A549 (cell line): Measurements from ENCODE around the gene EPHB6. TPM values are rescaled to one million over a fixed set of nuclear protein-coding genes. Genes with fewer than 3 reads are reported as not detected.

Experiments
- ATAC-seq, 2 experiments: fragments of 200-7000 bp in 1 of 2; fragments of >200 bp in 1 of 2; cut with Nextera tagmentation in 1 of 2; cut with Tn5 transposase in 1 of 2; 3 replicates each; pipeline versions ENCODE4 v1.8.0 to v1.9.1; 2018 to 2020; ENCODE audit warnings: mild to moderate bottlenecking in 1 of 2, moderate library complexity in 1 of 2
- CTCF ChIA-PET: fragments of 300-600 bp; sonication (Branson Sonifier 250); formaldehyde crosslinking; extraction: SDS; loops from one replicate; lab custom pipeline; 2021; ENCODE audit warnings: antibody characterized with exemption, inconsistent platforms; lab: Yijun Ruan, JAX
- POLR2A ChIA-PET: fragments of 350-600 bp; formaldehyde crosslinking; extraction: SDS; loops from one replicate; lab custom pipeline; 2021; ENCODE audit warnings: antibody characterized with exemption, inconsistent platforms; lab: Yijun Ruan, JAX
- DNase-seq, 2 experiments: peaks; one replicate each; pipeline versions ENCODE4 v3.0.0 to v3.0.0-alpha.2; 2011 to 2016; ENCODE audit warnings: low read depth in 1 of 2, low spot score in 1 of 2
- FAIRE-seq: peaks from 2 replicates; lab custom pipeline; 2011; peaks lifted over from hg19 to GRCh38; lab: Jason Lieb, UNC
- H3K27ac ChIP-seq, 2 experiments: fragments of >200 bp; sonication (Bioruptor Twin); formaldehyde crosslinking; 3 replicates each; pipeline ENCODE4 v1.5.1; 2016 to 2017
- H3K4me1 ChIP-seq: fragments of >200 bp; sonication (Bioruptor Twin); formaldehyde crosslinking; 3 replicates; pipeline ENCODE4 v1.6.1; 2016
- H3K4me2 ChIP-seq: fragments of >200 bp; sonication (Bioruptor Twin); formaldehyde crosslinking; 3 replicates; pipeline ENCODE4 v1.6.1; 2016
- H3K4me3 ChIP-seq: fragments of >200 bp; sonication (Bioruptor Twin); formaldehyde crosslinking; 3 replicates; pipeline ENCODE4 v1.5.1; 2016
- H3K9me3 ChIP-seq: fragments of >200 bp; sonication (Bioruptor Twin); formaldehyde crosslinking; 3 replicates; pipeline ENCODE4 v1.6.1; 2016
- CHD2 ChIP-seq: fragments of 150-350 bp; IDR thresholded peaks from 2 replicates; pipeline ENCODE4 v1.6.1; 2014; ENCODE audit warnings: low read length; ENCODE audit not compliant: partially characterized antibody
- CTCF ChIP-seq: fragments of >200 bp; sonication (Bioruptor Twin); formaldehyde crosslinking; IDR thresholded peaks from 3 replicates; pipeline ENCODE4 v1.5.1; 2016
- E2F6 ChIP-seq: IDR thresholded peaks from 2 replicates; pipeline ENCODE4 v1.6.1; 2012; ENCODE audit warnings: low read depth, borderline replicate concordance
- EHF ChIP-seq: fragments of 250-450 bp; sonication (Bioruptor Pico); IDR thresholded peaks from 2 replicates; pipeline ENCODE4 v1.5.0; 2020; ENCODE audit warnings: mild to moderate bottlenecking
- EHMT2 ChIP-seq: fragments of 200-600 bp; sonication (generic); IDR thresholded peaks from 2 replicates; pipeline ENCODE4 v1.6.1; 2016; ENCODE audit warnings: antibody characterized with exemption, low read depth, mild to moderate bottlenecking, moderate library complexity
- EP300 ChIP-seq, 2 experiments: fragments of >200 bp; sonication (Bioruptor Twin); formaldehyde crosslinking; IDR thresholded peaks; 2 replicates in 1 of 2; 3 replicates in 1 of 2; pipeline ENCODE4 v1.6.1; 2016 to 2017
- ESRRA ChIP-seq: fragments of 150-350 bp; IDR thresholded peaks from 2 replicates; pipeline ENCODE4 v1.6.1; 2014; ENCODE audit warnings: mild to moderate bottlenecking, low read length, borderline replicate concordance
- GATA3 ChIP-seq: IDR thresholded peaks from 2 replicates; pipeline ENCODE4 v1.6.1; 2012; ENCODE audit warnings: borderline replicate concordance
- HDAC2 ChIP-seq: fragments of 200-600 bp; sonication (generic); IDR thresholded peaks from 2 replicates; pipeline ENCODE4 v1.6.1; 2016
- HMGXB4 ChIP-seq: fragments of 250-450 bp; sonication (Bioruptor Pico); IDR thresholded peaks from 2 replicates; pipeline ENCODE4 v1.5.0; 2021; ENCODE audit warnings: mild to moderate bottlenecking, moderate library complexity, borderline replicate concordance
- HOXB5 ChIP-seq: fragments of 250-450 bp; sonication (Bioruptor Pico); IDR thresholded peaks from 2 replicates; pipeline ENCODE4 v1.5.0; 2020; ENCODE audit warnings: mild to moderate bottlenecking, moderate library complexity
- JUN ChIP-seq, 2 experiments: fragments of >200 bp; sonication (Bioruptor Twin); formaldehyde crosslinking; IDR thresholded peaks; 2 replicates in 1 of 2; 3 replicates in 1 of 2; pipeline ENCODE4 v1.6.1; 2016 to 2017
- JUNB ChIP-seq: fragments of >200 bp; sonication (Bioruptor Twin); formaldehyde crosslinking; IDR thresholded peaks from 2 replicates; pipeline ENCODE4 v1.6.1; 2016
- KDM1A ChIP-seq: fragments of 200-600 bp; sonication (generic); IDR thresholded peaks from 2 replicates; pipeline ENCODE4 v1.6.1; 2016; ENCODE audit warnings: low read depth, mild to moderate bottlenecking
- NFE2L2 ChIP-seq: fragments of 150-350 bp; conservative IDR thresholded peaks from 2 replicates; pipeline ENCODE4 v1.6.1; 2014; ENCODE audit warnings: low read length
- NPAS2 ChIP-seq: fragments of 250-450 bp; sonication (Bioruptor Pico); IDR thresholded peaks from 2 replicates; pipeline ENCODE4 v1.8.0; 2022; ENCODE audit warnings: mild to moderate bottlenecking, moderate library complexity, borderline replicate concordance
- NR3C1 ChIP-seq: fragments of >200 bp; sonication (Bioruptor Twin); formaldehyde crosslinking; IDR thresholded peaks from 3 replicates; pipeline ENCODE4 v1.6.1; 2017
- POLR2A ChIP-seq: IDR thresholded peaks from 2 replicates; pipeline ENCODE4 v1.6.1; 2012; ENCODE audit warnings: mild to moderate bottlenecking, low read length
- RAD21 ChIP-seq, 2 experiments: fragments of >200 bp in 1 of 2; sonication (Bioruptor Twin) in 1 of 2; formaldehyde crosslinking in 1 of 2; IDR thresholded peaks in 1 of 2; conservative IDR thresholded peaks in 1 of 2; 2 replicates in 1 of 2; 3 replicates in 1 of 2; pipeline ENCODE4 v1.6.1; 2012 to 2018; ENCODE audit warnings: inconsistent platforms in 1 of 2
- RARB ChIP-seq: fragments of 250-450 bp; sonication (Bioruptor Pico); IDR thresholded peaks from 2 replicates; pipeline ENCODE4 v1.8.0; 2021; ENCODE audit warnings: mild to moderate bottlenecking, moderate library complexity
- SREBF2 ChIP-seq: fragments of 450-650 bp; IDR thresholded peaks from 2 replicates; pipeline ENCODE4 v1.6.1; 2014; ENCODE audit warnings: mild to moderate bottlenecking, moderate library complexity
- TP53 ChIP-seq: fragments of 250-450 bp; sonication (Bioruptor Pico); IDR thresholded peaks from 2 replicates; pipeline ENCODE4 v1.5.0; 2021; ENCODE audit warnings: mild to moderate bottlenecking, moderate library complexity
- ZC3H11A ChIP-seq: fragments of 450-650 bp; IDR thresholded peaks from 2 replicates; pipeline ENCODE4 v1.6.1; 2014; ENCODE audit warnings: antibody characterized with exemption, mild to moderate bottlenecking
- ZNF302 ChIP-seq: fragments of 250-450 bp; sonication (Bioruptor Pico); IDR thresholded peaks from 2 replicates; pipeline ENCODE4 v1.9.0; 2021; ENCODE audit warnings: inconsistent platforms, mild to moderate bottlenecking, moderate library complexity
- ZSCAN20 ChIP-seq: fragments of 250-450 bp; sonication (Bioruptor Pico); IDR thresholded peaks from 2 replicates; pipeline ENCODE4 v1.8.0; 2022; ENCODE audit warnings: mild to moderate bottlenecking, moderate library complexity
- WGBS: methylation state at CpG from one replicate; pipeline ENCODE4 v1.1.6; 2017; ENCODE audit errors: missing lambda C conversion rate; 5-methylcytosine and 5-hydroxymethylcytosine counted together
- polyA plus RNA-seq, 4 experiments: library from polyadenylated mRNA; depleted of rRNA in 3 of 4; stranded (reverse); fragments of >200 nt; fragmentation: RNase III in 1 of 4; extraction: RNeasy Plus Mini Kit Qiagen cat#74134 plus additional on column Dnase treatment in 1 of 4; gene quantifications; 2 replicates in 3 of 4; 3 replicates in 1 of 4; pipeline ENCODE4 v1.2.3, GENCODE V29; 2011 to 2017

Gene EPHB6
- polyA plus RNA-seq, 2 of the 4 experiments (the other 2 are of a cell fraction): 0.26 to 0.37 TPM

- no peak overlapping the region for H3K4me3 ChIP-seq
- 17% methylated on average over 5 of the region's 5 CpGs for WGBS
- no peak overlapping the region for H3K27ac ChIP-seq
- TF ChIP-seq HDAC2: no peak
- TF ChIP-seq CTCF: no peak
- no peak for TF ChIP-seq NFE2L2
- TF ChIP-seq ZSCAN20 (CRISPR knock-in tag): no peak
- no peak for TF ChIP-seq RAD21 (conservative IDR thresholded peaks at IDR 0.05 in 1 of 2, IDR thresholded peaks at IDR 0.05 in 1 of 2)
- no peak for TF ChIP-seq GATA3
- no peak for TF ChIP-seq HMGXB4 (CRISPR knock-in tag)
- TF ChIP-seq EHMT2: no peak
- no peak for TF ChIP-seq JUN (IDR thresholded peaks at IDR 0.05)
- TF ChIP-seq POLR2A: no peak
- TF ChIP-seq KDM1A: no peak
- TF ChIP-seq NR3C1: no peak
- no peak for TF ChIP-seq RARB (CRISPR knock-in tag)
- TF ChIP-seq EP300 (IDR thresholded peaks at IDR 0.05): no peak
- ChIA-PET CTCF (interaction anchor here (0.8 to 1.9 kb wide), 3 partner anchors 9 to 37 kb away, joined by 3 to 12 read pairs (median 3); no protein-coding TSS in a partner anchor), POLR2A (no interaction called here)
- no peak overlapping the region for H3K4me2 ChIP-seq
- DNase-seq (no peak), ATAC-seq (no peak), FAIRE-seq (no peak)
- H3K4me1 ChIP-seq: no peaks in the 10 kb centered on the region
- H3K9me3 ChIP-seq: no peaks in the 10 kb centered on the region
These were observed 27.4 kb downstream of the EPHB6 start for GRCh38 chr7:142882338-142882678.

GRCh38 chr7:142883145-142883544 lies 28.3 kb downstream of the EPHB6 start:
- TF ChIP-seq E2F6 (no peak), EHF (CRISPR knock-in tag) (no peak), TP53 (no peak), ZSCAN20 (CRISPR knock-in tag) (no peak), SREBF2 (no peak), HMGXB4 (CRISPR knock-in tag) (no peak), HOXB5 (no peak), ESRRA (no peak), JUNB (no peak), JUN (IDR thresholded peaks at IDR 0.05) (no peak), ZNF302 (CRISPR knock-in tag) (no peak), CHD2 (no peak), ZC3H11A (no peak), NPAS2 (CRISPR knock-in tag) (no peak)
- TF ChIP-seq, all 56 proteins: peak for 0
- 35% methylated on average over 10 of the region's 10 CpGs for WGBS
- Histone ChIP-seq H3K4me2 (no peak overlapping the region), H3K4me1 (no peaks in the 10 kb centered on the region), H3K4me3 (no peak overlapping the region), H3K9me3 (no peaks in the 10 kb centered on the region), H3K27ac (no peak overlapping the region)
- ChIA-PET CTCF (interaction anchor here (1.9 kb wide), 1 partner anchor 17 kb away, joined by 12 read pairs; no protein-coding TSS in a partner anchor), POLR2A (no interaction called here)
- ATAC-seq (no peak), FAIRE-seq (no peak), DNase-seq (no peak)
